ENCODE results near the gene PKP1. TPM values are rescaled to one million over a fixed set of nuclear protein-coding genes. Genes with fewer than 3 reads are reported as not detected.

PKP1 gene
- total and polyA plus RNA-seq, 2 donors (not counting 3 experiments of a cell fraction or from before 2014, with no cell fraction given) = 0.01 TPM; not detected in 1

DNA sequence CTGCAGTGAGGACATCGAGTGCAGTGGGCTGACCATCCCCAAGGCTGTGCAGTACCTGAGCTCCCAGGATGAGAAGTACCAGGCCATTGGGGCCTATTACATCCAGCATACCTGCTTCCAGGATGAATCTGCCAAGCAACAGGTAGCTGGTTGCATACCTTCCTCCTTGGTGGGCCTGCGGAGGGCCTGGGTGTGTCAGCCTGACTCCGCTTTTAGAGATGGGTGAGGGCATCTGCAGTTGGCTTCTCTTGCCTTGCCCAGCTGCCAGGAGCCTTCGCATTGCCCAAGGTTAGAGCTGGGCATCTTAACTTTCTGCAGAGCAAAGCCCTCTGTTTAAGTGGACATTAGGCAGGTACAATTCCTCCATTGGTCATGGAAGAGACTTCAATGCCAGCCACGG lies 33.2 kb downstream of the PKP1 start:
- Histone ChIP-seq H3K9me3 (replicated peaks; ENCODE audit: control insufficient read depth, insufficient read depth, low read length) (no peaks in the 10 kb centered on the region), H3K36me3 (ENCODE audit: control insufficient read depth in 2 of 2, extremely low read depth in 1 of 2, insufficient read depth in 2 of 2, low read length in 2 of 2) (no peaks in the 10 kb centered on the region), H2AFZ (ENCODE audit: low read depth, low read length) (no peak overlapping the region), H3K27me3 (ENCODE audit: control insufficient read depth in 2 of 2, insufficient read depth in 2 of 2, low read length in 2 of 2) (peaks cover 0 to 3% of the 10 kb centered on the region in 2 experiments), H3K4me3 (replicated peaks in 1 of 3; ENCODE audit: insufficient read depth in 1 of 3, low read depth in 1 of 3, low read length in 3 of 3) (no peak overlapping the region), H3K4me1 (ENCODE audit: control insufficient read depth, extremely low read depth, insufficient read depth, low read length) (no peaks in the 10 kb centered on the region), H3K79me2 (ENCODE audit: control insufficient read depth, insufficient read depth, low read length) (no peaks in the 10 kb centered on the region), H3K4me2 (ENCODE audit: insufficient read depth, low read length) (no peak overlapping the region), H3K27ac (ENCODE audit: insufficient read depth, low read depth, low read length) (no peak overlapping the region), H3K9me1 (replicated peaks; ENCODE audit: control insufficient read depth, extremely low read depth, insufficient read depth, low read length) (no peaks in the 10 kb centered on the region), H4K20me1 (replicated peaks; ENCODE audit: control insufficient read depth, extremely low read depth, insufficient read depth, low read length) (no peaks in the 10 kb centered on the region), H3K9ac (replicated peaks; ENCODE audit: extremely low read depth, insufficient read depth, low read length) (no peak overlapping the region)
- no TSS peak for BruUV-seq (replicated peaks)
- ChIA-PET POLR2A (no interaction called here), CTCF (interaction anchor here (1.2 kb wide), 1 partner anchor 119 kb away, joined by 3 read pairs; no protein-coding TSS in a partner anchor)
- intact Hi-C loops (cut with micrococcal nuclease) = no loop called here
- dilution Hi-C loops (cut with MboI; ENCODE audit: extremely low pct_ligation_motif_present, low sequenced_read_pairs) = no loop called here
- FAIRE-seq (no peak), DNase-seq (ENCODE audit: low read depth, low spot score) (no peak)
- TF ChIP-seq FOS (IDR thresholded peaks at IDR 0.05; ENCODE audit: borderline replicate concordance, insufficient read depth, low read length) (no peak), POLR2A (IDR thresholded peaks at IDR 0.05; ENCODE audit: low read depth, low read length) (no peak), CTCF (IDR thresholded peaks at IDR 0.05; ENCODE audit: extremely low read depth in 1 of 2, insufficient read depth in 1 of 2, low read depth in 1 of 2, low read length in 2 of 2) (no peak), MYC (IDR thresholded peaks at IDR 0.05; ENCODE audit: low read depth, low read length) (no peak), POLR2AphosphoS5 (IDR thresholded peaks at IDR 0.05; ENCODE audit: insufficient read depth, low read depth, low read length) (no peak), GATA2 (IDR thresholded peaks at IDR 0.05; ENCODE audit: insufficient read depth, insufficient read length, low read depth, low read length) (no peak), EZH2 (IDR thresholded peaks at IDR 0.05; ENCODE audit: borderline replicate concordance, low read depth, low read length, severe bottlenecking) (no peak), JUN (IDR thresholded peaks at IDR 0.05; ENCODE audit: borderline replicate concordance, insufficient read depth, insufficient read length, low read depth) (no peak), MAX (IDR thresholded peaks at IDR 0.05; ENCODE audit: insufficient read depth, insufficient read length) (no peak)
